Islet of Langerhans (tissue), 1 donor: Measurements from ENCODE around the gene UBAC1.
"Not testable (repeated sequence)": the region's sequence is repeated elsewhere in the genome, so short reads cannot be mapped to it uniquely, and the experiment has no call there.

ENCODE experiments used
- FAIRE-seq: peaks from one replicate; lab custom pipeline; 2011; peaks lifted over from hg19 to GRCh38; lab: Jason Lieb, UNC

UBAC1 gene

GRCh38 chr9:135898634-135899407 is 62.4 kb downstream of the UBAC1 start:
- no peak for FAIRE-seq

- no peak for FAIRE-seq
These were observed 64.5 kb downstream of the UBAC1 start for GRCh38 chr9:135896626-135897025.

GRCh38 chr9:135896205-135896604 is 65.0 kb downstream of the UBAC1 start:
- FAIRE-seq = no peak

- FAIRE-seq = no peak
These were observed 65.8 kb downstream of the UBAC1 start for GRCh38 chr9:135895202-135895848.

- no peak for FAIRE-seq
These were observed 68.1 kb downstream of the UBAC1 start for GRCh38 chr9:135893104-135893503.

GRCh38 chr9:135892327-135892726 is 68.8 kb downstream of the UBAC1 start:
- not testable (repeated sequence) for FAIRE-seq

GRCh38 chr9:135891027-135891631 is 70.0 kb downstream of the UBAC1 start:
- no peak for FAIRE-seq

GRCh38 chr9:135890190-135891026 is 70.8 kb downstream of the UBAC1 start:
- FAIRE-seq = no peak

- no peak for FAIRE-seq
These were observed 71.5 kb downstream of the UBAC1 start for GRCh38 chr9:135889564-135890189.

GRCh38 chr9:135888766-135889394 is 72.3 kb downstream of the UBAC1 start:
- no peak for FAIRE-seq

- FAIRE-seq = no peak
These were observed 72.9 kb downstream of the UBAC1 start for GRCh38 chr9:135888126-135888765.

- FAIRE-seq = no peak
These were observed 73.6 kb downstream of the UBAC1 start for GRCh38 chr9:135887585-135888050.

- no peak for FAIRE-seq
These were observed 74.1 kb downstream of the UBAC1 start for GRCh38 chr9:135887021-135887507.

GRCh38 chr9:135886147-135886981 is 74.8 kb downstream of the UBAC1 start:
- FAIRE-seq = no peak

GRCh38 chr9:135885100-135885853 is 75.9 kb downstream of the UBAC1 start:
- no peak for FAIRE-seq

GRCh38 chr9:135884328-135885035 is 76.7 kb downstream of the UBAC1 start:
- peak; percentile 9 for FAIRE-seq

- no peak for FAIRE-seq
These were observed 77.6 kb downstream of the UBAC1 start for GRCh38 chr9:135883410-135884089.
